ENCODE results near the gene CD248.
A peak's percentile ranks its signal among the peaks of the same experiment; 100 is the strongest.
"Not testable (repeated sequence)": the region's sequence is repeated elsewhere in the genome, so short reads cannot be mapped to it uniquely, and the experiment has no call there.

Gene CD248, protein sequence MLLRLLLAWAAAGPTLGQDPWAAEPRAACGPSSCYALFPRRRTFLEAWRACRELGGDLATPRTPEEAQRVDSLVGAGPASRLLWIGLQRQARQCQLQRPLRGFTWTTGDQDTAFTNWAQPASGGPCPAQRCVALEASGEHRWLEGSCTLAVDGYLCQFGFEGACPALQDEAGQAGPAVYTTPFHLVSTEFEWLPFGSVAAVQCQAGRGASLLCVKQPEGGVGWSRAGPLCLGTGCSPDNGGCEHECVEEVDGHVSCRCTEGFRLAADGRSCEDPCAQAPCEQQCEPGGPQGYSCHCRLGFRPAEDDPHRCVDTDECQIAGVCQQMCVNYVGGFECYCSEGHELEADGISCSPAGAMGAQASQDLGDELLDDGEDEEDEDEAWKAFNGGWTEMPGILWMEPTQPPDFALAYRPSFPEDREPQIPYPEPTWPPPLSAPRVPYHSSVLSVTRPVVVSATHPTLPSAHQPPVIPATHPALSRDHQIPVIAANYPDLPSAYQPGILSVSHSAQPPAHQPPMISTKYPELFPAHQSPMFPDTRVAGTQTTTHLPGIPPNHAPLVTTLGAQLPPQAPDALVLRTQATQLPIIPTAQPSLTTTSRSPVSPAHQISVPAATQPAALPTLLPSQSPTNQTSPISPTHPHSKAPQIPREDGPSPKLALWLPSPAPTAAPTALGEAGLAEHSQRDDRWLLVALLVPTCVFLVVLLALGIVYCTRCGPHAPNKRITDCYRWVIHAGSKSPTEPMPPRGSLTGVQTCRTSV

DNA sequence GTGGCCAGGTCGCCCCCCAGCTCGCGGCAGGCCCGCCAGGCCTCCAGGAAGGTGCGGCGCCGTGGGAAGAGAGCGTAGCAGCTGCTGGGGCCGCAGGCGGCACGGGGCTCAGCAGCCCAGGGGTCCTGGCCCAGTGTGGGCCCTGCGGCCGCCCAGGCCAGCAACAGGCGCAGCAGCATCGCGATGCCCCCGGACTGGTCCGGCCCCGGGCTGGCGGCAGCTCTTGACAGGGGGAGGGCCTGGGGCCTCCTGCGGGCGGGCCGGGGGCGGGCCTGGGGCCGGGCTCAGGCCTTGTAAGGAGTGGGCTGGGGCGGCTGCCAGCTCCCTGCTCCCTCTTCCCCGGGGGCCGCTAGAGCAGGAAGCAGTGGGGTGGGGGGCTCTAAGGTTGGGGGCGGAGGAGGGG lies at the start of gene CD248:
Gene CD248, minus strand, starts transcription at position 196 of the 403 bp plus-strand sequence. Its CDS starts 17 bp downstream, at position 179.
- DNase-seq (ENCODE audit: low spot score) = no peak

DNA sequence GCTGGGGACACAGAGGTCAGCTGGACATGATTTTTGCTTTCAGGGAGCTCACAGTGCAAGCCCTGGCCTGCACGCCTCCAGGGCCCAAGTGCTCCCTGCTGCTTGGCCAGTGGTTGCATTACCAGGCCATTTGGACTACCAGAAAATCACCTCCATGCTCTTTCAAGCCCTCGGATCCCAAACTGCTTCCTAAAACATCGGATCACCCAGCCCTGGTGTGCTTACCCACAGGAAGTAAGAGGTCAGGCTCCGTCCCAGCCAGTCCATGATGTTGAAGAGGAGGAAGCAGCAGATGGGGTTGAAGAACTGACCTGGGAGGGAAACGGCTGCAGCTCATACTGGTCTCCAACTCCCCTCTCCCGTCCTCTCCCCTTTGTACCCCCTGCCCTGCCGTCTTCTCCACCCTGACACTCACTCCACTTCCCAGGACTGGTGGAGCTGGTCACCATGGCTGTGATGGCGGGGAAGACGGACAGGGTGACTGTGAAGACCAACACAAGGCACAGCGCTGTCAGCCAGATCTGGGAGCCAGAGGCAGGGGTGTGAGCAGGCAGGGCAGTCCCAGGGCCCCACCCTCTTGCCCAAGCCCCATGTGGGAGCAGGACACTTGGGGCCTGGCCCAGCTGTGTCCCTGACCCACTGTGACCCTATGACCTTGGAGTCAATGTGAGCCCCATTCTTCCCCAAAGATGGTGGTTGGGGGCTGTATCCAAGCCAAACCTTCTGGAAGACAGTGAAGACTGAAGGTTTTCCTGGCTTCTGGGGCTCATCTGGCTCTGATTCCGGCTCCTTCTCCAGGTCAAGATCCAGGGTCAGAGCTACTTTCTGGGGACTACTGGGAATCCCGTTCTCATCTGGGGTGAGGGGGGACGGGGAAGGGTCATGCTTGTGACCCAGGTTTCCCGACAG lies 49.1 kb upstream of the CD248 start:
- no peak for DNase-seq (ENCODE audit: low spot score)

DNA sequence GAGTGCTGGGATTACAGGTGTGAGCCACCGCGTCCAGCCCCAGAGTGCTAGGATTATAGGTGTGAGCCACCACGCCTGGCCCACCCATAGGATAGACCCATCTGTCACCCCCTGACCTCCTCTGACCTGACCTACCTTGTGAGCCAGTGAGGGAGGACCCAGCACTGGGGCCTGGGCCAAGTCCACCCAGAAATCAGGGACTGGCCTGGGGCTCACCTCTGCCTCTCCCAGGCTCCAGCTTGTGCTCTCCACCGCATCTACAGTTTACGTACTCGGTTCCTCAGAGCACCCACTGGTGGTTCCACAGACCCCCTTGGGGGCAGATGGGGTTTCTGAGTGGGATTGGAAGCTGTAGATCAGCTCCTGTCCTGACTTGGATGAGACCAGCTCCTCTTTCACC lies 48.3 kb upstream of the CD248 start:
- DNase-seq (ENCODE audit: low spot score) = no peak

DNA sequence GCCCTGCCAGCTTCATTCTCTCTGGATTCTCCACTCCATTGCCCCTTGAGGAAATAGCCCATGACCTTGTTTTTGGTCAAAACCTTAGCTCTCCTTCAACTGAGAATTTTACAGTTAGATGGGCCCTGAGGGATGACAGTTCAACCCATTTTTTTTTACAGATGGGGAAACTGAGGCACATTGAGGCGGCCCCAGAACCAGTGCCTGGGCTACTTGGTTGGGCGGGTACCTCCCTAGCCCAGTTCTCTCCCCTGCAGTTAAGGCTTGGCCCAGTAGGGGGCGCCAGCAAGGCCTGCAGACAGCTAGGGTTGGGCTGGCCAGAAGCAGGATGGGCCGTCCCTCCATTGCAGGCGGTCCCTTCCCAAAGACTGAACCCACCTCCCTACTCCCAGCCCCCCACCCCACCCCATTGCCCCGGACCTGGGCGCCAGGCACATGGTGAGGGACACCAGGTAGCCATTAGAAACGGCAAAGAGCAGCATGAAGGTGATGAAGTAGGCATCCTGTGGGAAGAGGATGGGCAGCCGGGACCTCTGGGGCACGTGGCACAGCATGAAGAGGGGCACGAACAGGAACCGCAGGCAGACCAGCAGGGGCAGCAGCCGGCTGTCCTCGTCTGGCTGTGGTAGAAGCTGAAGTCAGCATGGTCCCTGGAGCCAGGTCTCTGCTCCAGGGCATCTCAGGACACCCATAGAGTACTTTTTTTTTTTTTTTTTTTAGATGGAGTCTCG lies 47.1 kb upstream of the CD248 start:
- DNase-seq (ENCODE audit: low spot score) = no peak

DNA sequence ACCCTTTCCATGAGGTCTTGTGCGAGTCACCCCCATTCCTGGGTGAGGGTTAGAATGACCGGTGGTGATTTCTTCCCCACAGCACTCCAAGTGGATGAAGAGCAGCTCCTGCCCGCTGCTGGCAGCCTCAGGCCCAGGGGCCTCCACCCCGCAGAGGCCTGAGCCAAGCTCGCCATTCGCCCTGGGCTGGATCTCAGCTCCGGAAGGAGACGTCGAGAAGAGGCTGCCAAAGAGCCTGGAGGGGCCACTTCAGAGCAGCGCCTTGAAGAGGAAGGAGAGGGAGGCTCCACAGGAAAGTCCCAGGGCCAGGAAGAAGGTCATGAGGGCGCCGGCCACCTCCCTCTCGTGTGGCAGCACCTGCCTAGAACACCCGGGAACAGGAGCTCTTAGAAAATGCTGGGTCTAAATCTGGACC lies 46.4 kb upstream of the CD248 start:
- DNase-seq (ENCODE audit: low spot score) = no peak

DNA sequence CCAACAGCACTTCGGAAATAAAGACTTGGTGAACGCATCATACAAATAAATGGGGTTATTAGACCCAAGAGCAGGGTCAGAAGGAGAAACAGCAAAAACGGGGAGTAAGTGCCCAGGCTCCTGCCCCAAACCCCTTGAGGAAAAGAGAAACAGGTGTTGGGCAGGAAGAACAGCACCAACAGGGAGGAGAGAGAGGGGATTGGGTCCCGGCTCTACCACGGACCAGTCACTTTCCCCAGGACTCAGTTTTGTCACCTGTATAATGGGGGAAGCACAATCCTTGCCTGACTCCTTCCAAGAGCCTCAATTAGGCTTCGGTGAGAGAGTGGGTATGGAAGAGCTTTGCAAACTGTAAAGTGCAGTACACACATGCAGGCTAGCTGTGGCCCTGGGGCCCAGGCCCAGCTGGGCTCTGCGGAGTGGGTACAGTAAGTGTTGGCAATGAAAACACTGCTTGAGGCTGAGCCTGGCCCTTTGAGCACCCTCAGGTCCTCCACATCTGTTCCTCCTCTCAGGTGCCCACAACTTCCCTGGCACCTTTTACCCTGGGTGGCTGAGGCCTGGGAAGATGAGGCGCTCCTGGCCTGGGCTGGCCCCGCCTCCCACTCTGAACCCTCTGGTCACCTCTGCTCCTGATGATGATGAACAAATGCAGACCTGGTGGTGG lies 45.8 kb upstream of the CD248 start:
- DNase-seq (ENCODE audit: low spot score) = no peak

DNA sequence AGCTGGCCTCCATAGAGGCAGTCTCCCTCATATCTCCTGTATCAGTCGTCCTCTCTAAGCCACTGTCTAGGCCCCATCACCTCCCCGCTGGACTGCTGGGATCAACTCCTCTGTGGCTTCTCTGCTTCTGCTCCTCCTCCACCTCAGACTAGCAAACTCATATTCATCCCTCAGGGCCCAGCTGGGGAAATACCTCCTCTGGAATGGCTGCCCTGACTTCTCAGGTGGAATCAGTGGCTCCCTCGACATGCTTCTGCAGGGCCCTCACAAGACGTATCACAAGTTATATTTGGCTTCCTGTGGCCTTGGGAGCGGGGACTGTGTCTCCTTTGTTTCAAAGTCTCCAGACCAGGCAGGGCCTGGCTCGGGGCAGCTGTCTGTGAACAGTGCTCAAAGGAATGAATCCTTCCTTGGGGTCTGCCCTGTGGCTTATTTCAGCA lies 44.7 kb upstream of the CD248 start:
- DNase-seq (ENCODE audit: low spot score) = no peak

DNA sequence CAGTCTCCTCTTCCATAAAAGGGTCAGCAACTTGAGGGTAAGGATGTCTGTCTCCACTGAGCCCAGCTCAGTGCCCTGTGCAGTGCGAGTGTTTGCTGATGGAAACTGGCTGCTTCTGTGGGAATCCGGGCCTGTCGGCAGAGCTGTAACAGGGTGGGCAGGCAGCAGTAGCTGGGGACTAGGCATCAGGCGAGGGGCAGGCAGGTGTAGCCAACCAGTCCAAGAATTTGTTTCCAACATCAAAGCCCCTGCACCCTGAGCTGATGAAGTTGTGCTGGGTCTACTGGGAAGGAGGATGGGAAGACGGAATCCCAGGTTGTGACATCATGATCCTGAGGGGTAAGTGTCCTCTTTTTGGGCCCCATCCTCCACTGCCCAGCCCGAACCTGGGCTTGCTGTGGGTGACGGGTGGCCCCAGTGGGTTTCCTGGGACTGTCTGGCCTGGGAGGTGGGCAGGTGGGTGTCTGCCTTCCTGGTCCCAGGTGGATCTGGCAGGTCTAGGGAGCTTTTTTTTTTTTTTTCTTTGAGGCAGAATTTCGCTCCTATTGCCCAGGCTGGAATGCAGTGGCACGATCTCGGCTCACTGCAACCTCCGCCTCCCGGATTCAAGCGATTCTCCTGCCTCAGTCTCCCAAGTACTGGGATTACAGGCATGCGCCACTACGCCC lies 43.7 kb upstream of the CD248 start:
- no peak for DNase-seq (ENCODE audit: low spot score)

DNA sequence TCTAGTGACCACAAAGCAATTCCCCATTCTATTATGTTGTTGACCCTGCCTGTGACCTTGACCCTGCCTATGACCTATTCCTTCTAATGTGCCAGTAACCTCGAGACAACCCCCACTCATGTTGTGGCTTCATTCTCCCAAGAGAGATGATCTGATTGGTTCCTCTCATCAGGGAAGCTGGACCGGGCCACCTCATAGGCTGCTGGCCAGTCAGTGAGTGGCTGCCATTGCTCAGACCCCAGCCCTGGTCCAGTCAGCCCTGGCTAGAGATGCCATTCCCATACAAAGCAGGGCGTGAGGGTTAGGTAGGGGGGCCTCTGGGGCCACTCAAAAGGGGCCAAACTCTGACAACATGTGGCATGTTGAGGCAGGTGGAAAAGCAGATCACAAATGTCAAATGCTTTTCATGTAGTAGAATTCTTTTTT lies 42.8 kb upstream of the CD248 start:
- no peak for DNase-seq (ENCODE audit: low spot score)

DNA sequence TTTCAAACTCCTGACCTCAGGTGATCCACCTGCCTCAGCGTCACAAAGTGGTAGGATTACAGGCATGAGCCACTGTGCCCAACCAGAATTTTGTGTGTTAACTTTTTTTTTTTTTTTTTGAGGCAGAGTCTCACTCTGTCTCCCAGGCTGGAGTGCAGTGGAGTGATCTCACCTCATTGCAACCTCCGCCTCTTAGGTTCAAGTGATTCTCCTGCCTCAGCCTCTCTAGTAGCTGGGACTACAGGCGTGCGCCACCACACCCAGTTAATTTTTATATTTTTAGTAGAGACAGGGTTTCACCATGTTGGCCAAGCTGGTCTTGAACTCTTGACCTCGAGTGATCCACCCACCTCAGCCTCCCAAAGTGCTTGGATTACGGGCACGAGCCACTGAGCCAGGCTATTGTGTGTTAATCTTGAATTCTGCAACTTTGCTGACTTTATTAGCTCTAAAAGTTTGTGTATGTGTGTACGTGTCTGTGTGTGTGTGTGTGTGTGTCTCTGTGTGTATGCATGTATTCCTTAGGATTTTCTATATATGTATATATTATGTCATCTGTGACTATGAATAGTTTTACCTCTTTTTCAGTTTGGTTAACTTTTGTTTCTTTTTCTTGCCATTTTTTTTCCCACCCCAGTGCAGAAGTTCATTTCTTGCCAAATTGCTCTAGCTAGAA lies 33.9 kb upstream of the CD248 start:
- DNase-seq (ENCODE audit: low spot score) = not testable (repeated sequence)

DNA sequence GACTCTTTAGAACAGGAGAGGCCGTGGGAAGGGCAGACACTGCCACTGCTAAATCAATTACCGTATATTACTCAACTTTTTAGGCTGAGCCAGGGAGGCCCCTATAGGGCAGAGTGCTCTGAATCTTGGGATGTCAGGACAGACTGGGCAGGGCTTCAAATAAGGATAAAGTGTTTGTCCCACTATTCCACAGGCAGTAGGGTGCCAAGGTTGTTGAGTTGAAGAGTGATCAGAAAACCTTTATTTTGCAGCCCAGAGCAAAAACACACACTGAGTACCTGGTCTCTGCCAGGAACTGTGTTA lies 32.2 kb upstream of the CD248 start:
- DNase-seq (ENCODE audit: low spot score) = no peak

DNA sequence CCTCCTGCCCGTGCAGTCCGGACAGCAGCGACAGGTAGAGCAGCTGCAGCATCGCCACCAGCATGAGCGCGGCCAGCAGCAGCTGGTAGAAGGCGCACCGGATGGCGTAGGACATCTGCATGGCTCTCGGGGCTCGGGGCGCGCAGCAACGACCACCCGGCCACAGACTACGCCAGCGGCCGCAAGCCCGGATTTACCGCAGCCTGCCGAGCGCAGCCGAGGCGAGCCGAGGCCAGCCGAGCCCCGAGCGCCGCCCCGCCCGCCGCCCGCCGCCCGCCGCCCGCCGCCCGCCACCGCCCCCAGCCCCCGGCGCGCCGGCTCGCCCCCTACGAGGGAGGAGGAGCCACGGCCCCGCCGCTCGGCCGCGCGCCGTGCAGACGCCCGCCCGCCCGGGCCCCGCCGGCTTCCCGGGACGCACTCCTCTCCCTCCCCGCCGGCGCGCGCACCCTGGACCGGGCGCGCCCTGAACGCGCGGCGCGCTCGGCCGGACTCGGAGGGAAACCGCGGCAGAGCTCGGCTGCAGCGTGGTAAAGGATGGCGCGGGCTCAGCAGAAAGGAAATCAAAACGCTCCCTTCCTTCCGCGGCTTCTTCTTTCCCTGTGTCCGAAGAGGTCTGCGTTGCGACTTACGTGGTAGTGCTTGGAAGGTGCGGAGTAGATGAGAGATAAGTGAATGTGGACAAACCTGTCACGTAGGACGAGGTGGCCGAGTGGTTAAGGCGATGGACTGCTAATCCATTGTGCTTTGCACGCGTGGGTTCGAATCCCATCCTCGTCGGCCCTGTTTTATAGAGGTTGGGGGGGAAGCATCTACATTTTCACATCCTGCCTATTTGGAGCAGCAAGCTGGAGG lies 30.8 kb upstream of the CD248 start, which contains the start of gene B4GAT1:
Gene B4GAT1, minus strand, starts transcription at position 205 of the 852 bp plus-strand sequence. Its CDS starts 84 bp downstream, at position 121.
- DNase-seq (ENCODE audit: low spot score) = peak; percentile 93

DNA sequence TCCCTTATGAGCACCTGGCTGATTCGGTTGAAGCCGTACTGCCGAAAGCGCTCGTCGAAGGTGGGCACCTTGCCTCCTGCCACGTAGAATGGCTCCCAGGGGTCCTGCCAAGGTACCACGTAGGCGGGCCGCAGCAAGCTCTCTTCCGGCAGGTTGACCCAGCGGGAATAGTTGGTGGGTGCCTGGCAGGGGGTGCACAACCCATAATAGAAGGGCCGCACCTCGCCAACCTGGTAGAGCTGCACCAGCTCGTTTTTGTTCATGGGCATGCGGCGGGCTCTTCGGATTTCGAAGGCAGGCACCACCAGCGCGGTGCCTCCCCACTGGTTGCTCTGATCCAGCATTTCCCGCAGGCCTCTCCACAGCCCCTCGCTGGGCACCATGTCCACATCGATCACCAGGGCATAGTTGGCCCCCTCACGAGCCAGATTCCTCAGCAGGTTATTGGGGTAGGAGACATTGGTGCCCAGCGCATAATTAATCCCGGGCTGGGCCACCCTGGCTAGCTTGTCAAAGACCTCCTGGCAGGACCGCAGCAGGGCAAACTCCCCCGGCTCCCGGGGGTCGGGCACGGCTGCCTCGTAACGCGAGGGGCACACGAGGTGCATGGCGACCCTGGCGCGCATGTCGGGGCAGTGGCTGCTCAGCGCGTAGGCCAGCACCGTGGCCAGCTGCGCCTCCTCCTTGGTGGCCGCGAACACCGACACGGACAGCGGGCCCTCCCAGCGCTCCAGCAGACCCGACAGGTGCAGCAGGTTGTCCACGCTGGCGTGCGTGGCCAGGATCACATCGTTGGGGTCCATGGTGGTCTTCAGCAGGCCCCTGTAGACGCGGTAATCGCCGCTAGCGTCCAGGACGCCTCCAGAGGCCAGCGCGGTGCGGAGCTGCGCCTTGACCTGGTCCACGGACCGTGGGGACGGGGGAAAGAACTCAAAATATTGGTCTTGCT lies 29.9 kb upstream of the CD248 start:
- no peak for DNase-seq (ENCODE audit: low spot score)

DNA sequence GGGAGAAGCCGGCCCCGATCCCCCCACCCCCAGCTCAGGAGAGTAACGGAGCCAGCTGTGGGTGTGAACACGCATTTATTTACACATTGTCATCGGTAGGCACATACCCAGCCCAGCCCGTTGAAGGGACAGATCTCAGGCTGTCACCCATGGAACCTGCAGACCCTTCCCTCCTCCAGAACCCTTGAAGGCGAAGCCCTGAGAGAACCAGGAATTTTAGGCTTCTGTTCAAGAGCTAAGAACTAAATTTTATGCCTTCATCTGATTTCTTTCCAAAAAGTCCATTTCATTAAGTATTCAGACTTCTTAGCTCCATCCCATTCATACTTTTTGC lies 28.4 kb upstream of the CD248 start:
- no peak for DNase-seq (ENCODE audit: low spot score)

DNA sequence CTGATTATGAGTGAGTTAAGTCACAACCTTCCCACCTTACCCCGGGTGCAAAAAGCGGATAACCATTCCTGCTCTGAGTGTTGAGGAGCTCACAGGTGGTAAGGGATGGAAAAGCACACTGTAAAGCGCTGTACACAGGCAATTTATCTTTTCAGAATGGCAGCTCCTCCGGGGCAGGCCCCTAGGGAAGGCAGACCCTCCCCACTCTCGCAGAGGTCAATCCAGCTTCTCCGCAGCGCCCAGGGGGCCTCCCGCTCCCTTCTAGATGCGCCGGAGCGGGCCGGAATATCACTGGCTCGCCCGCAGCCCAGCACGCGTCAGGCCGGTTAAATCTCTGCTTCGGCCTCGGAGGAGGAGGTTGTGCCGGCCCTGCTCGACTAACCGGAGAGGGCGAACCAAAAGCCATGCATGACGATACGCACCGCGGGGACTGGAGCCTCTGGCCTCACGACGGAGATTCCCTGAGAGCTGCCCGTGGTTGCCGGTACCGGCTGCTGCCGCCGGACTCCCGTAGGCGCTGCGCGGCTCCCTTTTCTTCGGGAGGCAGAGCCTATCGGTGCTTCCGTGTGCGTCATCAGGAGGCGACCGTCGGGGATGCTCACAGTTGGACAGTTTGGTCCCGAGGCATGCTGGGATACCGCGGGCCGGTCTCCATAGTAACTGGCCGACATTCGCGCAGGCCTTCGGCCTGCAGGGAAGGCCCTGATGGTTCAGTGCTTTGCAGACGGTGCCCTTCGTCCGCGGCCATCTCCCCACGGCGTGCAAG lies 27.9 kb upstream of the CD248 start, which contains the start of gene BRMS1:
Gene BRMS1, minus strand, starts transcription at position 555 of the 766 bp plus-strand sequence. CDS start 2,870 bp downstream, outside the sequence.
- peak; percentile 97 for DNase-seq (ENCODE audit: low spot score)

DNA sequence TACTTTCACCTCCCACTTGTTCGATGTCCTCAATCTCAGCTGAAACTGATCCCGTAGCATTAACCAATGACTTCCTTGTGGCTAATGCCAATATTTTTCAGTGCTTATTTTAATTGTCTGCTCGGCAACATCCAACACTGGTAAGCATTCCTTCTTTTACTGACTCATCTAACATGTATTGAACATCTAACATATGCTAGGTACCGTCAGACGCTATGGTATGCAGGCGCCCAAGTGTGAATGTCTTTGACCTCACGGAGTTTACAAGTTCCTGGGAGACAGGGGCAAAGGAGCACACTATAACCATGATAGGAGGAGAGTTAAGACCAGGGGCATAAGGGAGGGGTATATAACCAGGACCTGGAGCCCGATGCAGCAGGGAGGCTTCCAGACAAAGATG lies 26.3 kb upstream of the CD248 start:
- no peak for DNase-seq (ENCODE audit: low spot score)
